Endothelial cell of umbilical vein (primary cell): ENCODE measurements around the gene DGAT2. TPM values are rescaled to one million over a fixed set of nuclear protein-coding genes. Genes with fewer than 3 reads are reported as not detected.

Experiments used
- BruUV-seq: library from RNA; stranded (reverse); fragments of 400-500 nt; replicated peaks from 2 replicates; lab custom pipeline; 2021; lab: Mats Ljungman, UMichigan
- CTCF ChIA-PET: fragments of 300-600, 350-600 bp; sonication (Branson Sonifier 250); formaldehyde crosslinking; loops from one replicate; lab custom pipeline; 2021; ENCODE audit warnings: antibody characterized with exemption, inconsistent platforms; lab: Charles Lee
- POLR2A ChIA-PET: fragments of 300-600, 350-600 bp; sonication (Branson Sonifier 250); formaldehyde crosslinking; loops from one replicate; lab custom pipeline; 2021; ENCODE audit warnings: antibody characterized with exemption, inconsistent platforms; lab: Charles Lee
- DNase-seq: peaks from one replicate; pipeline ENCODE4 v3.0.0-alpha.2; 2011; ENCODE audit warnings: low read depth, low spot score
- FAIRE-seq: peaks from 2 replicates; lab custom pipeline; 2011; peaks lifted over from hg19 to GRCh38; lab: Jason Lieb, UNC
- H2AFZ ChIP-seq: 2 replicates; pipeline ENCODE4 v1.6.0; 2012; ENCODE audit warnings: low read depth, low read length, control low read depth, inconsistent platforms
- H3K27ac ChIP-seq: 2 replicates; pipeline ENCODE4 v1.5.1; 2011; ENCODE audit warnings: low read depth, mild to moderate bottlenecking, control low read depth, low read length, moderate library complexity; ENCODE audit not compliant: insufficient read depth
- H3K27me3 ChIP-seq, 2 experiments: 2 replicates each; pipeline versions ENCODE4 v1.6.0 to v1.6.1; 2011; ENCODE audit warnings: low read length in 2 of 2, mixed read lengths in 1 of 2; ENCODE audit not compliant: control insufficient read depth in 2 of 2, insufficient read depth in 2 of 2
- H3K36me3 ChIP-seq, 2 experiments: 2 replicates in 1 of 2; 3 replicates in 1 of 2; pipeline ENCODE4 v1.5.1; 2011; ENCODE audit warnings: low read length in 2 of 2, mild to moderate bottlenecking in 1 of 2, moderate library complexity in 1 of 2; ENCODE audit not compliant: control insufficient read depth in 2 of 2, insufficient read depth in 2 of 2; ENCODE audit errors: extremely low read depth in 1 of 2
- H3K4me1 ChIP-seq: 3 replicates; pipeline ENCODE4 v1.5.1; 2011; ENCODE audit warnings: mild to moderate bottlenecking, low read length; ENCODE audit not compliant: control insufficient read depth, insufficient read depth; ENCODE audit errors: extremely low read depth
- H3K4me2 ChIP-seq: 2 replicates; pipeline ENCODE4 v1.6.1; 2011; ENCODE audit warnings: low read length, control low read depth, mixed read lengths; ENCODE audit not compliant: insufficient read depth
- H3K4me3 ChIP-seq, 3 experiments: fragments of 200-600 bp in 1 of 3; sonication (generic), shearing (Covaris generic) in 1 of 3; replicated peaks in 1 of 3; 2 replicates each; pipeline ENCODE4 v1.5.1; 2011 to 2016; ENCODE audit warnings: control low read depth in 3 of 3, low read length in 3 of 3, mild to moderate bottlenecking in 2 of 3, inconsistent platforms in 1 of 3, low read depth in 1 of 3, moderate library complexity in 1 of 3; ENCODE audit not compliant: insufficient read depth in 1 of 3
- H3K79me2 ChIP-seq: 2 replicates; pipeline ENCODE4 v1.6.0; 2012; ENCODE audit warnings: low read length, inconsistent platforms; ENCODE audit not compliant: control insufficient read depth, insufficient read depth
- H3K9ac ChIP-seq: replicated peaks from 2 replicates; pipeline ENCODE3; 2011; ENCODE audit warnings: low read length, control low read depth; ENCODE audit not compliant: insufficient read depth; ENCODE audit errors: extremely low read depth
- H3K9me1 ChIP-seq: replicated peaks from 3 replicates; pipeline ENCODE4 v1.6.0; 2011; ENCODE audit warnings: mild to moderate bottlenecking, low read length; ENCODE audit not compliant: control insufficient read depth, insufficient read depth; ENCODE audit errors: extremely low read depth
- H3K9me3 ChIP-seq: replicated peaks from 2 replicates; pipeline ENCODE4 v1.5.1; 2012; ENCODE audit warnings: low read length, inconsistent platforms; ENCODE audit not compliant: control insufficient read depth, insufficient read depth
- H4K20me1 ChIP-seq: replicated peaks from 2 replicates; pipeline ENCODE3; 2011; ENCODE audit warnings: mild to moderate bottlenecking, low read length; ENCODE audit not compliant: control insufficient read depth, insufficient read depth; ENCODE audit errors: extremely low read depth
- EZH2 ChIP-seq: IDR thresholded peaks from 2 replicates; pipeline ENCODE4 v1.6.1; 2012; ENCODE audit warnings: borderline replicate concordance, low read depth, mild to moderate bottlenecking, moderate library complexity, low read length, inconsistent platforms; ENCODE audit not compliant: severe bottlenecking
- FOS ChIP-seq: IDR thresholded peaks from 2 replicates; pipeline ENCODE4 v1.6.1; 2011; ENCODE audit warnings: mild to moderate bottlenecking, low read length, moderate library complexity, borderline replicate concordance; ENCODE audit not compliant: insufficient read depth
- GATA2 ChIP-seq: IDR thresholded peaks from 2 replicates; pipeline ENCODE4 v1.7.0; 2011; ENCODE audit warnings: low read depth, mild to moderate bottlenecking, moderate library complexity, mixed read lengths, low read length; ENCODE audit not compliant: insufficient read length, insufficient read depth
- JUN ChIP-seq: IDR thresholded peaks from 2 replicates; pipeline ENCODE4 v1.6.1; 2011; ENCODE audit warnings: borderline replicate concordance, low read depth; ENCODE audit not compliant: insufficient read length, insufficient read depth
- MYC ChIP-seq: IDR thresholded peaks from one replicate; pipeline ENCODE4 v1.6.1; 2011; ENCODE audit warnings: mild to moderate bottlenecking, low read depth, low read length
- POLR2A ChIP-seq: IDR thresholded peaks from 2 replicates; pipeline ENCODE4 v1.6.1; 2012; ENCODE audit warnings: low read depth, mild to moderate bottlenecking, control low read depth, low read length
- POLR2AphosphoS5 ChIP-seq: IDR thresholded peaks from 2 replicates; pipeline ENCODE4 v1.6.1; 2012; ENCODE audit warnings: low read depth, mild to moderate bottlenecking, control low read depth, low read length, moderate library complexity; ENCODE audit not compliant: insufficient read depth
- dilution Hi-C: fragments of 300-500 bp; cut with MboI; formaldehyde crosslinking; loops from one replicate; pipeline ENCODE4 v1.15.0; 2019; ENCODE audit warnings: low sequenced_read_pairs; ENCODE audit not compliant: extremely low pct_ligation_motif_present
- intact Hi-C: fragments of 100-400 bp; cut with micrococcal nuclease; formaldehyde crosslinking; loops from one replicate; pipeline ENCODE4 v1.10.0; 2022
- polyA plus RNA-seq, 4 experiments: library from polyadenylated mRNA; depleted of rRNA in 3 of 4; stranded (reverse) in 3 of 4; unstranded in 1 of 4; fragments of >200 nt; gene quantifications; 2 replicates each; pipeline versions ENCODE4 v1.2.1 to v1.2.3, GENCODE V29; 2011 to 2012; ENCODE audit warnings: missing spikeins in 1 of 4
- total RNA-seq: library from RNA; stranded (reverse); gene quantifications from 2 replicates; pipeline ENCODE4 v1.2.3, GENCODE V29; 2021
- TF ChIP-seq, protein P1 (sequence below), 2 donors: IDR thresholded peaks; 1 replicate in 1 of 2; 2 replicates in 1 of 2; pipeline ENCODE4 v1.5.1; 2011; ENCODE audit warnings: low read length in 2 of 2, mild to moderate bottlenecking in 2 of 2, moderate library complexity in 2 of 2, control low read depth in 1 of 2, inconsistent platforms in 1 of 2, low read depth in 1 of 2; ENCODE audit not compliant: insufficient read depth in 1 of 2; ENCODE audit errors: extremely low read depth in 1 of 2
- TF ChIP-seq, protein P2 (sequence below): IDR thresholded peaks from 2 replicates; pipeline ENCODE4 v1.6.1; 2011; ENCODE audit not compliant: insufficient read depth, insufficient read length

DGAT2 gene
- total and polyA plus RNA-seq, 2 donors (not counting 3 experiments of a cell fraction or from before 2014, with no cell fraction given), result 0.55 to 0.79 TPM

DNA sequence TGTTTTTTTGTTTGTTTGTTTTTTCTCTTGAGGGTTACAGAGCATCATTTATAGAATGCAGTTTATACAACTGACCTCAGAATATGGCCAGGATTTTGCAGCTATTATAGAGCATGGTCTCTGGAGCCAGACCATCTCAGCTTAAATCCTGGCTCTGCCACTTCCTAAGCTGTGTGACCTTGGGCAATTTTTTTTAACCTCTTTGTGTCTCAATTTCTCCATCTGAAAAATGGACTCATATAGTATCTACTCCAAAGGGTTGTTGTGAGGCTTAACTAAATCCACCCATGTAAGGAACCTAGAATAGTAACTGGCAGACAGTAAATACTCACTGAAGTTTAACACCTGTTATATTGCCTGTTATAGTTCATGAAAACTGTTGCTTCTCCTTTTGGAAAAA is 8.3 kb upstream of the DGAT2 start:
- Histone ChIP-seq H3K9ac (no peak overlapping the region), H3K36me3 (no peaks in the 10 kb centered on the region), H3K27ac (no peak overlapping the region), H3K4me2 (no peak overlapping the region), H3K27me3 (peaks cover 0 to 1% of the 10 kb centered on the region in 2 experiments), H4K20me1 (no peaks in the 10 kb centered on the region), H3K79me2 (no peaks in the 10 kb centered on the region), H3K9me1 (no peaks in the 10 kb centered on the region), H3K4me1 (peaks cover 20% of the 10 kb centered on the region), H3K9me3 (no peaks in the 10 kb centered on the region), H3K4me3 (no peak overlapping the region), H2AFZ (no peak overlapping the region)
- dilution Hi-C loops, result no loop called here
- TF ChIP-seq GATA2, result no peak
- TF ChIP-seq, protein P1, sequence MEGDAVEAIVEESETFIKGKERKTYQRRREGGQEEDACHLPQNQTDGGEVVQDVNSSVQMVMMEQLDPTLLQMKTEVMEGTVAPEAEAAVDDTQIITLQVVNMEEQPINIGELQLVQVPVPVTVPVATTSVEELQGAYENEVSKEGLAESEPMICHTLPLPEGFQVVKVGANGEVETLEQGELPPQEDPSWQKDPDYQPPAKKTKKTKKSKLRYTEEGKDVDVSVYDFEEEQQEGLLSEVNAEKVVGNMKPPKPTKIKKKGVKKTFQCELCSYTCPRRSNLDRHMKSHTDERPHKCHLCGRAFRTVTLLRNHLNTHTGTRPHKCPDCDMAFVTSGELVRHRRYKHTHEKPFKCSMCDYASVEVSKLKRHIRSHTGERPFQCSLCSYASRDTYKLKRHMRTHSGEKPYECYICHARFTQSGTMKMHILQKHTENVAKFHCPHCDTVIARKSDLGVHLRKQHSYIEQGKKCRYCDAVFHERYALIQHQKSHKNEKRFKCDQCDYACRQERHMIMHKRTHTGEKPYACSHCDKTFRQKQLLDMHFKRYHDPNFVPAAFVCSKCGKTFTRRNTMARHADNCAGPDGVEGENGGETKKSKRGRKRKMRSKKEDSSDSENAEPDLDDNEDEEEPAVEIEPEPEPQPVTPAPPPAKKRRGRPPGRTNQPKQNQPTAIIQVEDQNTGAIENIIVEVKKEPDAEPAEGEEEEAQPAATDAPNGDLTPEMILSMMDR (IDR thresholded peaks at IDR 0.05; ENCODE audit: extremely low read depth in 1 of 2, insufficient read depth in 1 of 2, low read depth in 1 of 2, low read length in 2 of 2), result no peak
- TF ChIP-seq EZH2, result no peak
- no peak for TF ChIP-seq FOS
- no peak for TF ChIP-seq MYC
- TF ChIP-seq, protein P2, sequence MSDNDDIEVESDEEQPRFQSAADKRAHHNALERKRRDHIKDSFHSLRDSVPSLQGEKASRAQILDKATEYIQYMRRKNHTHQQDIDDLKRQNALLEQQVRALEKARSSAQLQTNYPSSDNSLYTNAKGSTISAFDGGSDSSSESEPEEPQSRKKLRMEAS, result no peak
- no peak for TF ChIP-seq JUN
- no peak for TF ChIP-seq POLR2A
- no peak for TF ChIP-seq POLR2AphosphoS5
- DNase-seq (no peak), FAIRE-seq (no peak)
- no TSS peak for BruUV-seq
- ChIA-PET POLR2A (no interaction called here), CTCF (interaction anchor here (1.0 to 2.0 kb wide), 7 partner anchors 10 to 447 kb away, joined by 3 to 8 read pairs (median 5); no protein-coding TSS in a partner anchor)
- intact Hi-C loops, result no loop called here
